T-helper 2 cell (primary cell): Measurements from ENCODE around the gene PAPPA.

Experiments
- DNase-seq, 5 experiments: peaks; one replicate each; pipeline versions ENCODE4 v3.0.0 to v3.0.0-alpha.2; 2012 to 2022

The PAPPA gene

DNA sequence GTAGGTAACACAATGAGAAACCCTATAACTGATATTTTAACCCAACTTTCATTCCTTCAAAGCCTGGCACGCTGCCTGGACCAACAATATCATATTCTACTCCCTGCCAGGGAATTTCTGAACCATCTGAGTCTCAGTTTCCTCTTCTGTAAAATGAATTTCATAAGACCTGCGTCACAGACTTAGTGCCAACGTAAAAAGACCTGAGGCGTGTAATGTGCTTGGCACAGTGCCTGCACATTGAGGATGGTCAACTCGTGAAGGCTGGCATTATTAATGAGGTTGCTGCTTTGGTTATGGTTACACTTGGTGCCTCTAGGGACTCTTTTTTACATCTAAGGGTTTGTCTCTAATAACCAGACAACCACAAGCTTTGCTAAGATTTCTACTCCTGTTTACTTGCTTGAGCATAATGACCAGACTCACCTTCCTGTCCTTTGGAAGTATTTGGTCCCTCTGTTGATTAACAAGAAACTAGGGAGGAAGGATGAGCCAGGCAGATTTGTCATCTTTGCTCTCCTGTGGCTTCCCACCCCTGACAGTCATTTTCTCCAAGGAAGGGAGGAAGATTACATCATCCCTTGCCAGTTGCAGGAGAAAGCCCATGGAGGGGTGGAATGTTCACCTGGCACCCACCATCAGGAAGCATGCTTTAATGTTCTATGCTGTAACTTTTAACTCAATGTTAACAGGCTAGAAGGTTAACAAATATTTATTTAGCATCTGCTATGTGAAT, 79.0 kb downstream of the PAPPA start:
- no peak for DNase-seq

DNA sequence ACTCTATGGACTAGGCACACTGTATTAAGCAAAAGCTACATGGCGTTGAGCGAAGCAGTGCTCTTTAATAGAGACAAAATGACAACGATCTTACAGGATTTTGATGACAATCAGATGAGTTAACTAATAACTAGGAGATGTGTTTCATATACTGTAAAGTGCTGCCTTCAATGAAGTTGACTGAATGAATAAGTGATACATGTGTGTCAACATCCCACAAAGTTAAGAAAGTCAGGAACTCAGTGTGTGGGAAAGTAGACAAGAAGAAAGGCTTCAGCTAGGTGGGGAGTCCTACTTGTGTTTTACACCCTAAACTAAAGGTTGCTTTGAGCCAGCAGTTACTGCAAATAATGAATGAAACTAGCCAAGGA, 79.6 kb downstream of the PAPPA start:
- no peak for DNase-seq

DNA sequence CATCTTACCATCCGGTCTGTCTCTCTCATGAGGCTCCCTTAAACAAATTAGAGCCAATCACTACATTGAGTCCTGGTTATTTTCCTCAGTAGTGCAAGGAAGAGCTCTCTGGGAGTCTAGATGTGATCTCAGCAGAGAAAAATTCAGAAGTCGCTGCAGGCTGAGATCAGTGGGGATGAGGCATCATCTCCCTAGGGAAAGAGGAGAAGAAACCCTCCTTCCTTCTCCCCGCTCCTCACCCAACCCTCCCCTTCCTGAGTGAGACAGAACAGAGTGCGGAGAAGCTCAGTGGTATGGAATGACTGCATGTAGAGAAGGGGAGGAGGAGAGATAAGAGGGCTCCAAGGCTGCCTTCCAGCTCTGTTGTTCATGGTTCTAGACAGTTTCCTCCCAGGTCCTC, 80.5 kb downstream of the PAPPA start:
- no peak for DNase-seq

DNA sequence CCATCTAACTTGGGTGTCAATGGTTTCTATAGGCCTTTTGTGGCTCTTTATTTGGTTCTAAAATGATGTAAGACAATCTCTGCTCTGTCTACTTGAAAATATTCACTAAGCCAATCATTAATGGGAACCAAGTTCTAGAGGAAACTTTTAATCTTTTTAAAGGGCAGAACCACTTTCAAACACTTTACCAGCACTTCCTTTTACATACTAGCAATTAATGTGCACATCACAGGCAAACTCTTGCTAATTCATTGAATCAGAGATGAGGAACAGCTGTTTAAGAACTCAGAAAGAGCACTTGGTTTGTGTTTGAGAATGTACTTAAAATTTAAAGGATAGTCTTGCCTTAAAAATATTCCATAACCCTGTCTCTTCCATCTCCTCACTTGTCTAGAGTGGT, 83.4 kb downstream of the PAPPA start:
- DNase-seq: no peak

GRCh38 chr9:116237456-116237855, 83.9 kb downstream of the PAPPA start:
- DNase-seq: no peak

DNA sequence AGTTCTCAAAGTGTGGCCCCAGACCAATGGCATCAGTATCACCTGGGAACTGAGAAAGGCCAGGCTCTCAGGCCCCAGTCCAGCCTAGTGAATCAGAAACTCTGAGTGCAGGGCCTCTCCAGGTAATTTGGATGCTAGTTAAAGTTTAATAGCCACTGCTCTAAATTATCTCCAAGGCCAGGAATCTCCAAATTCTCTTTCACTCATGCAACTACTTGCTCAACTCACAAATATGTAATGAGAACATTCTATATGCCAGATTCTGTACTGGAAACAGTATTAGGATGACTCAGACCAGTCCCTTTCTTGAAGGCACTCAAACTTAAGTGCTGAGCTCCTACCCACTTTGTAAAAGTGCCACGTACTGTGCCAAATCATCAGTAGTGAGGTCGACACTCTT, 84.6 kb downstream of the PAPPA start:
- DNase-seq: no peak

GRCh38 chr9:116238776-116239340, 85.3 kb downstream of the PAPPA start:
- DNase-seq: no peak

GRCh38 chr9:116243708-116244107, 90.1 kb downstream of the PAPPA start:
- no peak for DNase-seq

DNA sequence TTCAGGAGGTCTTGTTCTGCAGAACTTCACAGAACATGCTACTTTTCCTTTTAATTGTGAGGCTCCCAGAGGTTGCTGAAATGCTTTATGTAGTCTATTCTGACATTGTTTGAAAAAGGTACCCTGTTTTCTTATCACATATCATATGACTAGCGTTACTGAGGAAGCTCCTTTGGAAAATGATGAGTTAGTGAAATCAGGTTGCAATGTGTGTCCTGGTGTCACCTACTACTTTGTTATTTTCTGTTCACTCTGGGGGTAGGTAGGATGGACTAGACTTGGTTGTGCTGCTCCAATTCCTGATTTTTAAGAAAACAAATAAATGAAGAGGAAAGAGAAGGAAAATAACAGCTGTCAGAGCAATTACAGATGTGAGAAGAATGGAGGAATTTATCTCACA, 93.7 kb downstream of the PAPPA start:
- no peak for DNase-seq

DNA sequence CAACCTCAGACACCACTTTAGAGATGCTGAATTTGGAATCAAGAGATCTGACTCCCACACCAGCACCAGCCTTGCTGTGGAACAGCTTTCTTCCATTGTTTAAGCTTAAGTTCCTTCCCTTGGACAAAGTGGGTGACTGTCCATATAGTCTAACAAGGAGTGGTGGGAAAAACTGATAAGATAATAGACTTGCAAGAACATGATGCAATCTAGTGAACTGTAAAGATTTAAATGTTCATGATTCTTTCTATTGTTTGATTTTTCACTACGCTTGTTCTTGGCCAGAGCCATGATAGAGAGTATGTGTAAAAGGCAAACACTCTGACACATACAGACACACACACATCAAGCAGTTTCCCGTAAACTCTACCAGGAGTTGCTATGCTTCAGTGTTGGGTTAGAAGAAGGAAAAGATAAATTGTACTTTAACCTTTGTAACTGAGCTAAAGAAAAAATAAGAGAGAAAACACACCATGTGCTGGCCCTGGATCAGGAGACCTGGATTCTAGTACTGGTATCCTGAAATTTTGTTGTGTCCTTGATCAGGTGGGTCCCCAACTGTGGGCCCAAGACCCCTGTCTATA, 94.3 kb downstream of the PAPPA start:
- DNase-seq: no peak

- no peak for DNase-seq
Observed at GRCh38 chr9:116250891-116251290, 97.3 kb downstream of the PAPPA start.

DNA sequence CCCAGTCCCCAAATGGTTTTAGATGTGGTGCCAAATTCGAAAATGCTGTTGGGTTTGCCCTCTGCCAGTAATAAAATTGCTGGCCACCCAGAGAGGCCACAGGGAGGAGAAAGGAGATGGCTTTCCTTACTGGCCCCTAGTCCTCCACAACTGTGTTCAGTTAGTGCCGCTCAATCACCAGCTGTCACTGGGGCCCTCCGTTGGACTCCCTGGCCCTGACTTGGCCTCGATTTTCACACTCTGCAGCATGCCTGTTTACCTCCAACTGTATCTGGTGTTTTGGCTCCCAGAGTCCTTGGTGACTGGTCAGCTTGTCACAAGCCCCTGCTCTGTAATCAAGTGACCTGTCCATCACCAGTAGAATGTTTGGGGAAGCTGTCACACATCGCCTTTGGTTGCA, 97.8 kb downstream of the PAPPA start:
- no peak for DNase-seq

DNA sequence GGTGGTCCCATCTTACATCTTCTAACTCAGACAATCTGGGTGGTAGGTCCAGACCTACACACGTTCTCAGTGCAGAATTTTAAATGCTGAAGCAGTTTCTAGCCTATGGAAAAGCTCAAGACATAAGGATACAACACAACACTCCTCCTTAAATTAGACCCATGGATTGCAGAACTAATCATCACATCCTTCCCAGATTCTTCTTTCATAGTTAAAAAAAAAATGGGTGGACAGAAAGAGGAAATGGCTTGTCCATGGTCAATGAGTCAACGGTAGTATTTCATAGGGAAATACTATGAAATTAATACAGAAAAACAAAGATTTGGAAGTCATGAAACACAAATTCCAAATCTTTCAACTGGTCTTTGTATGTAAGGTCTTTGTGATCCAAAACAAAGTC, 106.9 kb downstream of the PAPPA start:
- DNase-seq: no peak

- DNase-seq: no peak
Observed at GRCh38 chr9:116262448-116262847, 108.9 kb downstream of the PAPPA start.

- no peak for DNase-seq
Observed at GRCh38 chr9:116264361-116264760, 110.8 kb downstream of the PAPPA start.

DNA sequence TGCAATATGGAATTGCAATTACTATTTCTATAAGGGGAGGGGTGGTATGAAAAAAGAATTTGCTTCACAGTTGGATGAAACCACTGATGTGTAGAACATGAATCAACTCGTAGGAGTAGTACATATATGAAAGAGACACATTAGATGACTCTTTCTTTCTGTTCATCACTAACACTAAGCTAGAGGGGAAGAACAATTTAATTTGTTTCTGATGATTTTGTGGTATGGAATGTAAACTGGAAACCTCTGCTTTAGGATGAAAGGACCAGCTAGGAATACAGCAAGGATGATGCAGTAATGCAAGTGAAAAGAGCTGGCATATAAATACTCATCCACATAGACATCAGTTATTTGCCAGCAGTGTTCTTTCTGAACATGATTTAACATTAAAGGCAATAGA, 113.4 kb downstream of the PAPPA start:
- no peak for DNase-seq

- DNase-seq: no peak
Observed at GRCh38 chr9:116269250-116269649, 115.7 kb downstream of the PAPPA start.

DNA sequence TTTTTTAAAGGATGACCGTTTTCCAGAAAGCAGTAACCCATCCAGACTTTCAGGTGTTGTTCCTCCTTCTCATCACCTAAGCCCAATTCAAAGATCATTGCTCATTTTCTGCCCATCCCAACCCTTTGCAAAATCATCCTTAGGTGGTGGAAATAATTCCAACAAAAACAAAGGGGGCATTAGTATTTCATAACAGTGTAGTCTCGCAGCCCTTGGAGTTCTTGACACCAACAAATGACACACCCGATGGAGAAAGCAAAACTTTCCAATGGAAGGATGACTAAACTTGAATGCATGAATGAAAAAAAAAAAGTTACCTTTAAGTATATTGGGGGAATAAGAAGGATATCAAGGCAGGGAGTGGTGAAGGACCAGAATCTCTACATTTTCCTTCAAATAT, 117.0 kb downstream of the PAPPA start:
- DNase-seq: no peak

GRCh38 chr9:116271340-116271739, 117.7 kb downstream of the PAPPA start:
- no peak for DNase-seq

DNA sequence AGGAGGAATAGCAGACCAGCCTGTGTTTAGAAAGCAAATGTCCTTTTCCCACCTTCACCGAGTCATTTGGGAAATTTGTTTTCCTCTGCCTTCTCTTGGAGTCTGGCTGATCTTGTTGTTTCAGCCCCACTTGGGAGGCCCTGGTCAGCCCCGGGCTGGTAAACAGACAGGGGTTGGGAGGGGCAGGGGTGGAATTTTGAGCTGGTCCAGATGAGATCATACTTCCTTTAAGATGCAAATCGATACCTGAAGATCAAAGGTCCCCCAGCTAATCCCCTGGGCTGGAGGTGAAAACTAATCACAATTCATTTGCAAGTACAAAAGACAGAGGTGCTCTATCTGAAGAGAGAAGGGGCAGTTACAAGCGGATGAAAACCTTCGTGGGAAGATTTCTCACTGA, 118.4 kb downstream of the PAPPA start:
- no peak for DNase-seq

DNA sequence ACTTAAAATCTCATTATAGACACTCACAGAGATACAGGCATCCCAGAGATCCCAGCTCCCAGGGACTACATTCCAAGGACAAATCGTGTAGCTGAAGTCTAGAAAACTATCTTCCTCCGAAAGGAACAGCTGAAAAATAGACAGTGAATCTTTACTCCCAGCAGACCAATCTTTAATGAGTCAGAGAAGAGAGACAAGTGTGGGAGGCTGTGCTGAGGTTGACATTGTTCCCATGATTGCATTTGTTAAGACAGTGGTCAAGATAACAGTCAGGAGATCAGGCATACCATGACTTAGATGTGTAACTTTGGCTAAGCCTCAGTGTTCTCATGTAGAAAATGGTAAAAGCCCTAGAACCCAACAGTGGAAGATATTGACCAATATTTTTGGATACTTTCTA, 120.7 kb downstream of the PAPPA start:
- no peak for DNase-seq

GRCh38 chr9:116275418-116276195, 122.0 kb downstream of the PAPPA start:
- no peak for DNase-seq

DNA sequence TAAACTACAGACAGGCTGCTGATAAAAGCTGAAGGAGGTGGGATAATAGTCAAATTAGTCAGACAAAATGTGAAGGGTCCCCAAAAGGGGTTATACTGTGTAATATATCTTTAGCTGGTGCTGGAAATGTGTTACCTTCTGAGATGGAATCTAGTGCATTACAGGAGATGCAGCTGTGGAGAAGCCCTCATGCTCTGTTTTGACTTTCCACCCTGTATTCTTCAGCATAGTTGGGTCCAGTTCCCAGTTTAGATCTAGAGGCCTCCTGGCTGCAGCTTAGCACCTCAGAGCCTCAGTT, 122.6 kb downstream of the PAPPA start:
- no peak for DNase-seq

GRCh38 chr9:116276651-116277121, 123.1 kb downstream of the PAPPA start:
- no peak for DNase-seq
